Sigmoid colon (tissue), 7 donors: ENCODE measurements around the gene SLC25A19. TPM values are rescaled to one million over a fixed set of nuclear protein-coding genes. Genes with fewer than 3 reads are reported as not detected.

Source experiments
- DNase-seq: peaks from one replicate; pipeline ENCODE4 v3.0.0-alpha.2; 2019
- H3K27ac ChIP-seq, 4 donors: fragments of 200-600 bp; sonication (generic); one replicate each; pipeline ENCODE4 v1.5.1; 2016 to 2019; ENCODE audit warnings: mild to moderate bottlenecking in 1 of 4
- H3K27me3 ChIP-seq, 3 donors: fragments of 200-600 bp; sonication (generic); one replicate each; pipeline ENCODE4 v1.5.1; 2019; ENCODE audit warnings: mild to moderate bottlenecking in 1 of 3
- H3K36me3 ChIP-seq, 4 donors: fragments of 200-600 bp; sonication (generic); one replicate each; pipeline ENCODE4 v1.5.1; 2016 to 2019
- H3K4me1 ChIP-seq, 4 donors: fragments of 200-600 bp; sonication (generic); one replicate each; pipeline ENCODE4 v1.5.1; 2017 to 2019
- H3K4me3 ChIP-seq, 4 donors: fragments of 200-600 bp; sonication (generic); one replicate each; pipeline ENCODE4 v1.5.1; 2017 to 2019; ENCODE audit warnings: mild to moderate bottlenecking in 2 of 4, moderate library complexity in 1 of 4
- H3K9me3 ChIP-seq, 4 donors: fragments of 200-600 bp in 3 of 4; sonication (generic) in 3 of 4; one replicate each; pipeline versions ENCODE4 v1.5.1 to v1.6.1; 2013 to 2019
- CTCF ChIP-seq, 4 experiments: fragments of 450-650 bp in 3 of 4; fragments of 200-600 bp in 1 of 4; IDR thresholded peaks; one replicate each; pipeline ENCODE4 v1.5.1; 2016 to 2019; ENCODE audit warnings: antibody characterized with exemption in 4 of 4, mild to moderate bottlenecking in 3 of 4, moderate library complexity in 2 of 4
- EP300 ChIP-seq, 4 donors: sonication (generic); formaldehyde crosslinking; IDR thresholded peaks; one replicate each; pipeline ENCODE4 v1.6.1; 2017; ENCODE audit warnings: antibody characterized with exemption in 4 of 4
- POLR2A ChIP-seq, 2 donors: fragments of 450-650 bp; IDR thresholded peaks; one replicate each; pipeline ENCODE4 v1.6.1; 2016; ENCODE audit warnings: antibody characterized with exemption in 2 of 2, mild to moderate bottlenecking in 2 of 2, moderate library complexity in 2 of 2
- POLR2AphosphoS5 ChIP-seq, 4 donors: sonication (generic); formaldehyde crosslinking; IDR thresholded peaks; one replicate each; pipeline ENCODE4 v1.6.1; 2017; ENCODE audit warnings: antibody characterized with exemption in 4 of 4
- WGBS, 2 donors: extraction: QIAGEN DNeasy Blood & Tissue Kit; methylation state at CpG; one replicate each; pipeline ENCODE4 v1.1.7; 2013; 5-methylcytosine and 5-hydroxymethylcytosine counted together
- intact Hi-C: fragments of 100-400 bp; cut with DNase I; formaldehyde crosslinking; loops from one replicate; pipeline ENCODE4 v1.15.1; 2023
- polyA plus RNA-seq, 3 donors: library from polyadenylated mRNA; stranded (reverse); fragments of 200-250 nt; gene quantifications; one replicate each; pipeline ENCODE4 v1.2.3, GENCODE V29; 2013
- total RNA-seq, 4 donors: library from RNA; depleted of rRNA; stranded (reverse); fragments of >200 nt; gene quantifications; one replicate each; pipeline ENCODE4 v1.1.0, GENCODE V29; 2016
- donor health status: healthy with polysubstance abuse.
- donor health status: Bipolar disorder and iron deficiency.
- donor health status: healthy.

Gene SLC25A19
- total and polyA plus RNA-seq, 7 donors = 5.4 to 20.1 (median 13.8) TPM

- H3K9me3 ChIP-seq = no peaks in the 10 kb centered on the region
- H3K27me3 ChIP-seq = no peaks in the 10 kb centered on the region
- TF ChIP-seq CTCF (IDR thresholded peaks at IDR 0.05) = no peak
- no peak for TF ChIP-seq POLR2AphosphoS5 (IDR thresholded peaks at IDR 0.05)
- no peak for TF ChIP-seq EP300 (IDR thresholded peaks at IDR 0.05)
- no peak for TF ChIP-seq POLR2A (IDR thresholded peaks at IDR 0.05)
- intact Hi-C loops = no loop called here
- no peak overlapping the region for H3K4me3 ChIP-seq
- no peak overlapping the region for H3K27ac ChIP-seq
- H3K4me1 ChIP-seq = no peaks in the 10 kb centered on the region
- peaks cover 31 to 95% (median 50%) of the 10 kb centered on the region in 4 donors for H3K36me3 ChIP-seq
- WGBS, 2 donors = 92 to 93% methylated on average over 18 of the region's 18 CpGs
- no peak for DNase-seq
These were observed 57.3 kb downstream of the SLC25A19 start for GRCh38 chr17:75231741-75232464.

GRCh38 chr17:75231071-75231470 lies 58.2 kb downstream of the SLC25A19 start:
- TF ChIP-seq POLR2A (IDR thresholded peaks at IDR 0.05) (no peak), POLR2AphosphoS5 (IDR thresholded peaks at IDR 0.05) (no peak), EP300 (IDR thresholded peaks at IDR 0.05) (no peak), CTCF (IDR thresholded peaks at IDR 0.05) (no peak)
- Histone ChIP-seq H3K36me3 (peaks cover 39 to 95% (median 52%) of the 10 kb centered on the region in 4 donors), H3K27me3 (no peaks in the 10 kb centered on the region), H3K4me3 (no peak overlapping the region), H3K4me1 (no peaks in the 10 kb centered on the region), H3K27ac (no peak overlapping the region), H3K9me3 (no peaks in the 10 kb centered on the region)
- intact Hi-C loops = no loop called here
- DNase-seq = no peak
- WGBS, 2 donors = 97% methylated on average over 8 of the region's 8 CpGs

GRCh38 chr17:75228847-75229246 lies 60.4 kb downstream of the SLC25A19 start:
- no peak for TF ChIP-seq POLR2AphosphoS5 (IDR thresholded peaks at IDR 0.05)
- no peak for TF ChIP-seq POLR2A (IDR thresholded peaks at IDR 0.05)
- TF ChIP-seq EP300 (IDR thresholded peaks at IDR 0.05) = no peak
- TF ChIP-seq CTCF (IDR thresholded peaks at IDR 0.05) = no peak
- H3K36me3 ChIP-seq = peaks cover 40 to 95% (median 54%) of the 10 kb centered on the region in 4 donors
- no peak for DNase-seq
- H3K4me3 ChIP-seq = no peak overlapping the region
- peak overlapping the region; percentile 1 to 34 (median 16) for H3K27ac ChIP-seq
- H3K9me3 ChIP-seq = no peaks in the 10 kb centered on the region
- intact Hi-C loops = no loop called here
- H3K4me1 ChIP-seq = no peaks in the 10 kb centered on the region
- 83% methylated on average over 4 of the region's 4 CpGs for WGBS, 2 donors
- H3K27me3 ChIP-seq = no peaks in the 10 kb centered on the region

GRCh38 chr17:75228305-75228704 lies 60.9 kb downstream of the SLC25A19 start:
- Histone ChIP-seq H3K27me3 (no peaks in the 10 kb centered on the region), H3K4me3 (no peak overlapping the region), H3K9me3 (no peaks in the 10 kb centered on the region), H3K27ac (peak overlapping the region in 3 of 4 donors; percentile 1 to 34 (median 8)), H3K4me1 (no peaks in the 10 kb centered on the region), H3K36me3 (peaks cover 40 to 98% (median 54%) of the 10 kb centered on the region in 4 donors)
- TF ChIP-seq POLR2A (IDR thresholded peaks at IDR 0.05) (no peak), CTCF (IDR thresholded peaks at IDR 0.05) (no peak), POLR2AphosphoS5 (IDR thresholded peaks at IDR 0.05) (peak in 2 of 4 donors; percentile 19 to 29), EP300 (IDR thresholded peaks at IDR 0.05) (no peak)
- WGBS, 2 donors = 60 to 75% methylated on average over 2 of the region's 2 CpGs
- intact Hi-C loops = no loop called here
- DNase-seq = no peak
